Lower lobe of right lung (tissue), 2 donors: Measurements from ENCODE around the gene FSD1L. TPM values are rescaled to one million over a fixed set of nuclear protein-coding genes. Genes with fewer than 3 reads are reported as not detected.
A peak's percentile ranks its signal among the peaks of the same experiment; 100 is the strongest.

Experiments used
- ATAC-seq, 2 donors: fragments of 200-7000 bp; cut with Tn5 transposase; one replicate each; pipeline ENCODE4 v1.9.1; 2020 to 2022; ENCODE audit warnings: mild to moderate bottlenecking in 2 of 2, moderate library complexity in 2 of 2
- DNase-seq: peaks from one replicate; pipeline ENCODE4 v3.0.0-alpha.2; 2020
- H3K27ac ChIP-seq: fragments of 200-600 bp; one replicate; pipeline ENCODE4 v1.8.0; 2022
- H3K27me3 ChIP-seq: fragments of 200-600 bp; one replicate; pipeline ENCODE4 v1.8.0; 2022; ENCODE audit warnings: low read depth
- H3K36me3 ChIP-seq: fragments of 200-600 bp; one replicate; pipeline ENCODE4 v1.8.0; 2022; ENCODE audit warnings: mild to moderate bottlenecking
- H3K4me1 ChIP-seq: fragments of 200-600 bp; one replicate; pipeline ENCODE4 v1.8.0; 2022
- H3K4me3 ChIP-seq: fragments of 200-600 bp; one replicate; pipeline ENCODE4 v1.8.0; 2022; ENCODE audit warnings: mild to moderate bottlenecking
- H3K9me3 ChIP-seq: fragments of 200-600 bp; one replicate; pipeline ENCODE4 v1.8.0; 2022
- intact Hi-C: fragments of 100-400 bp; cut with DNase I; formaldehyde crosslinking; loops from one replicate; pipeline ENCODE4 v1.11.0; 2022
- total RNA-seq: library from RNA; stranded (reverse); fragmentation: NEBNext Ultra II Directional; extraction: Animal tissue kit (Norgen Biotek cat#: 25700); gene quantifications from one replicate; pipeline ENCODE4 v1.2.1, GENCODE V29; 2021
- TF ChIP-seq, protein P1 (sequence below): fragments of 200-600 bp; IDR thresholded peaks from one replicate; pipeline ENCODE4 v1.8.0; 2022; ENCODE audit warnings: antibody characterized with exemption, mild to moderate bottlenecking
- donor health status: DM: no; HTN: yes; CAD: no; lungs with severe emphysema.

Gene FSD1L
- total RNA-seq, 1 donor from 2014 or later, result 7.2 TPM

DNA sequence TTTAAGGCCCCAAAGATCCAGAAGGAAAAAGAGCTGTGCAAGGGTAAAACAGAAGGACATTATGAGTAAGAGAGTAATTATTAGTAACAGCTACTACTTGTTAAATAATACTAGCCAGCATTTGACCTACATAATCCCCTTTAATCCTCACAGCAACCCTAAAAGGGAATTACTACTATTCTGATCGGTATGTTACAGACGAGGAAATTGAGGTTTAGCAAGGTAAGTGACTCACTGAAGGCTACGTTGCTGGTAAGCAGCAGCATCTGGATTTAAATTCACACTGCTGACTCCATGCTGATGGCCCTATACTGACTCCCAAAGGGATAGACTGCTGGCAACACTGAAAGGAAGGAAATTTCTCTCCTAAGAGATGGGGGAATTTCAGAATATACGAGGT is 3.7 kb upstream of the FSD1L start:
- Histone ChIP-seq H3K4me1 (peaks cover 8% of the 10 kb centered on the region), H3K27ac (no peak overlapping the region), H3K9me3 (no peaks in the 10 kb centered on the region), H3K36me3 (no peaks in the 10 kb centered on the region), H3K27me3 (no peaks in the 10 kb centered on the region), H3K4me3 (no peak overlapping the region)
- TF ChIP-seq, protein P1, sequence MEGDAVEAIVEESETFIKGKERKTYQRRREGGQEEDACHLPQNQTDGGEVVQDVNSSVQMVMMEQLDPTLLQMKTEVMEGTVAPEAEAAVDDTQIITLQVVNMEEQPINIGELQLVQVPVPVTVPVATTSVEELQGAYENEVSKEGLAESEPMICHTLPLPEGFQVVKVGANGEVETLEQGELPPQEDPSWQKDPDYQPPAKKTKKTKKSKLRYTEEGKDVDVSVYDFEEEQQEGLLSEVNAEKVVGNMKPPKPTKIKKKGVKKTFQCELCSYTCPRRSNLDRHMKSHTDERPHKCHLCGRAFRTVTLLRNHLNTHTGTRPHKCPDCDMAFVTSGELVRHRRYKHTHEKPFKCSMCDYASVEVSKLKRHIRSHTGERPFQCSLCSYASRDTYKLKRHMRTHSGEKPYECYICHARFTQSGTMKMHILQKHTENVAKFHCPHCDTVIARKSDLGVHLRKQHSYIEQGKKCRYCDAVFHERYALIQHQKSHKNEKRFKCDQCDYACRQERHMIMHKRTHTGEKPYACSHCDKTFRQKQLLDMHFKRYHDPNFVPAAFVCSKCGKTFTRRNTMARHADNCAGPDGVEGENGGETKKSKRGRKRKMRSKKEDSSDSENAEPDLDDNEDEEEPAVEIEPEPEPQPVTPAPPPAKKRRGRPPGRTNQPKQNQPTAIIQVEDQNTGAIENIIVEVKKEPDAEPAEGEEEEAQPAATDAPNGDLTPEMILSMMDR, result no peak
- intact Hi-C loops, result no loop called here
- no peak for ATAC-seq
- no peak for DNase-seq

- TF ChIP-seq, protein P1, result no peak
- ATAC-seq (no peak), DNase-seq (no peak)
- peaks cover 15% of the 10 kb centered on the region for H3K4me1 ChIP-seq
- no peak overlapping the region for H3K4me3 ChIP-seq
- H3K27me3 ChIP-seq, result no peaks in the 10 kb centered on the region
- no peaks in the 10 kb centered on the region for H3K36me3 ChIP-seq
- H3K9me3 ChIP-seq, result no peaks in the 10 kb centered on the region
- no peak overlapping the region for H3K27ac ChIP-seq
- intact Hi-C loops, result no loop called here
Observed at GRCh38 chr9:105445203-105445881, 2.5 kb upstream of the FSD1L start.

DNA sequence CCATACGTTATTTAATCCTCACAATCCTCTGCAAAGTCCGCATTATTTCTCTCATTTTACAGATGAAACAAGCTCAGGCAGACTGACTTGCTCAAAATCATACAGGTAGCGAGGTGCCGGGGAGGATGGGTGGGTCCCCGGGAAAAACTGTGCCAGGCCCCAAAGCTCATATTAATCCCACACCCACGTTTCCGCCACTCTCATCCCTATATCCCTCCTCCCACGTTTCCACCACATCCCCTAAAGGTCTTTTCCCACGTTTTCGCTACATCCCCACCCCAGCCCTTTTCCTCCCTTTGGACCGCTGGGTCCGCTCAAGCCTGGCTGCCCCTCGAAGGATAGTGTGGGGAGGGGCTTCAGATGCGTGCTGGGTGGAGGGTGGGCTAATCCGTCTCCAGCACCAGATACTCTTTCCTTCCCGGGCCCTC is 434 bp upstream of the FSD1L start:
- Histone ChIP-seq H3K36me3 (no peaks in the 10 kb centered on the region), H3K4me3 (peak overlapping the region; percentile 82), H3K9me3 (no peaks in the 10 kb centered on the region), H3K27ac (peak overlapping the region; percentile 79), H3K4me1 (peaks cover 15% of the 10 kb centered on the region), H3K27me3 (no peaks in the 10 kb centered on the region)
- TF ChIP-seq, protein P1, result no peak
- intact Hi-C loops, result no loop called here
- ATAC-seq (no peak), DNase-seq (no peak)

DNA sequence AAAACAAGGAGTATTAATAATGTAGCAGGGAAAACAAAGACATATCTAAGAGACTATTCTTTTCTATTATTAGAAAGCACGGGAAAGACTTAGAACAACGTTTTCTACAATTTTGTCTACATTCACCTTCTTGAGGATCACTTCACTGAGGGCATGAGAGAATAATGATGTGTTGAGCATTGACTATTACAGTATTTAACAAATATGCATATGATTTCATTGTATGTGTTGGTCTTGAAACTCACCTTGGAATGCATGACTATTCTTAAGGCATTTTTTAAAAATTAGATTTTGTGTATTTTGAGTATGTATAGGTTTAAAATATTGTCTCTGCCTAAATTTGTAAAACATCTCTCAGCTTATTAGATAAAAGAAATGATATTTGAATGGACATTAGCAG is 1.2 kb downstream of the FSD1L start:
- DNase-seq, result no peak
- Histone ChIP-seq H3K9me3 (no peaks in the 10 kb centered on the region), H3K36me3 (no peaks in the 10 kb centered on the region), H3K4me1 (peaks cover 15% of the 10 kb centered on the region), H3K27ac (no peak overlapping the region), H3K4me3 (peak overlapping the region; percentile 82), H3K27me3 (no peaks in the 10 kb centered on the region)
- TF ChIP-seq, protein P1, result no peak
- ATAC-seq, result no peak
- intact Hi-C loops, result no loop called here

DNA sequence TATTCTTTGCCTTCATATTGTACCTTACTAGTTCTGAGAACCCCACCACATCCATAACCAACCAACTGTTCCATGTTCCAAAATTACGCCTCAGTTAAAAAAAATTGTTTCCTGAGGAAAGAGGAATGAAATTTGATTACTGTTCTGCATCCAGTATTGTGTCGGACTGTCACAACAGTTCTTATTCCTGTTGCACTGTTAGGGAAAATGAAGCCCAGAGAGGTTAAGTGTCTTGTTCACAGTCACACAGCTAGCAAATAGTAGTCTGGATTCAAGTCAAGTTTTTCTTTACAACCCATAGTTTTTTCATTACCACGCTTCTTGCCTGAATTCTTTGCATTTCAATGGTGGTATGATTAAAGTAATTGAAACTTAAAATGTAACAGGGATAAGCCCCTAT is 4.4 kb downstream of the FSD1L start:
- no peaks in the 10 kb centered on the region for H3K9me3 ChIP-seq
- peaks cover 15% of the 10 kb centered on the region for H3K4me1 ChIP-seq
- no peak overlapping the region for H3K4me3 ChIP-seq
- ATAC-seq, result no peak
- H3K27ac ChIP-seq, result no peak overlapping the region
- no peaks in the 10 kb centered on the region for H3K36me3 ChIP-seq
- no peak for DNase-seq
- intact Hi-C loops, result no loop called here
- TF ChIP-seq, protein P1, result no peak
- H3K27me3 ChIP-seq, result no peaks in the 10 kb centered on the region
